ENCODE results near the gene ATCAY.

- TF ChIP-seq CTCF (conservative IDR thresholded peaks at IDR 0.05; ENCODE audit: low read length) = no peak
- TF ChIP-seq EZH2phosphoT487 (IDR thresholded peaks at IDR 0.05; ENCODE audit: borderline replicate concordance, low read depth, low read length) = no peak
Measured at GRCh38 chr19:3970808-3971598, 90.5 kb downstream of the ATCAY start, which contains the start of gene DAPK3.

Measured in OCI-LY7 (cell line).